Gastrocnemius medialis (tissue), 4 donors: ENCODE data around the gene RELA.

Experiments
- CTCF ChIP-seq, 5 experiments: fragments of 450-650 bp in 3 of 5; fragments of 200-600 bp in 2 of 5; sonication (generic) in 2 of 5; IDR thresholded peaks in 4 of 5; conservative IDR thresholded peaks in 1 of 5; 1 replicate in 4 of 5; 2 replicates in 1 of 5; pipeline ENCODE4 v1.5.1; 2016 to 2019; ENCODE audit warnings: antibody characterized with exemption in 5 of 5, mild to moderate bottlenecking in 3 of 5, moderate library complexity in 3 of 5
- POLR2A ChIP-seq, 2 donors: fragments of 450-650 bp; IDR thresholded peaks; one replicate each; pipeline ENCODE4 v1.6.1; 2017; ENCODE audit warnings: antibody characterized with exemption in 2 of 2, mild to moderate bottlenecking in 2 of 2, moderate library complexity in 2 of 2

- no peak for TF ChIP-seq POLR2A (IDR thresholded peaks at IDR 0.05)
- no peak for TF ChIP-seq CTCF (IDR thresholded peaks at IDR 0.05 in 4 of 5, conservative IDR thresholded peaks at IDR 0.05 in 1 of 5)
Measured at GRCh38 chr11:65630215-65630614, 32.5 kb downstream of the RELA start.
